Motor neuron (in vitro differentiated cells): ENCODE measurements around the gene FUBP3. TPM values are rescaled to one million over a fixed set of nuclear protein-coding genes. Genes with fewer than 3 reads are reported as not detected.
"Not testable (repeated sequence)": the region's sequence is repeated elsewhere in the genome, so short reads cannot be mapped to it uniquely, and the experiment has no call there.

ENCODE experiments used
- ATAC-seq, 8 experiments: fragments of 200-7000 bp; cut with Tn5 transposase; replicated peaks in 6 of 8; 2 replicates each; pipeline ENCODE4 v1.8.0; 2021; ENCODE audit warnings: mild to moderate bottlenecking in 8 of 8, moderate library complexity in 8 of 8
- H3K27ac ChIP-seq, 2 donors: fragments of 250-450 bp; sonication (Bioruptor Pico); 2 replicates each; pipeline ENCODE4 v1.9.0; 2021; ENCODE audit warnings: antibody characterized with exemption in 2 of 2, mild to moderate bottlenecking in 2 of 2, moderate library complexity in 1 of 2
- H3K4me1 ChIP-seq, 2 donors: fragments of 250-450 bp; sonication (Bioruptor Pico); replicated peaks in 1 of 2; 2 replicates each; pipeline ENCODE4 v1.6.1; 2021; ENCODE audit warnings: antibody characterized with exemption in 2 of 2, mild to moderate bottlenecking in 2 of 2, moderate library complexity in 1 of 2
- H3K4me3 ChIP-seq, 5 donors: fragments of 250-450 bp; sonication (Bioruptor Pico); 2 replicates each; pipeline ENCODE4 v1.9.0; 2021; ENCODE audit warnings: antibody characterized with exemption in 5 of 5, mild to moderate bottlenecking in 5 of 5, moderate library complexity in 4 of 5
- WGBS, 10 experiments: fragments of 450-650 bp; shearing (Covaris generic); methylation state at CpG; one replicate each; pipeline ENCODE4 v1.0.0; 2022; 5-methylcytosine and 5-hydroxymethylcytosine counted together
- in situ Hi-C, 9 experiments: fragments of 400-800 bp; cut with MboI; loops; one replicate each; pipeline ENCODE4 v1.15.0; 2021; ENCODE audit warnings: low sequenced_read_pairs in 9 of 9, low pct_unique_long_range_greater_than_20kb in 2 of 9; ENCODE audit not compliant: unreplicated experiment in 9 of 9
- total RNA-seq, 8 experiments: library from RNA; unstranded; fragments of 300-600 nt; gene quantifications; 2 replicates each; pipeline versions ENCODE4 v1.2.3 to v1.2.4, GENCODE V29; 2022

FUBP3 gene
- total RNA-seq, 8 experiments from 2014 or later, result 32.5 to 65.0 (median 50.9) TPM

DNA sequence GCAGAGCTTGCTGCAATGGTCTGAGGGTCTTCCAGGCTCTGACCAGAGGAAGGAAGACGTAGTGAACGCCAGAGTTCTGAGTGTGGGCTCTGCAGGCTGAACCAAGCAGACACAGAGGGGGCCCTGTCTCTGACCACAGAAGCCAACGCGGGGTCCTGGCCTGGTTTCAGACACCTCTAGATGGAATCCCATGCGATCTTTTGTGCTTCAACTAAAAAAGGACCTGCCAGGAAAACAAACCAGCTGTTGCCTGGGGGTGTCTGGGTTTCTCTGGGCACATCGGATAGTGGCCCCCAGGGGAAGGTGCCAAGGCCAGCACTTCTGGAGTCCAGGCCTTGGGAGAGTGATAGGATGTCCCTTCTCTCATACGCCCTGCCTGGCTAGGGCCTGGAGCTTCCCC lies 97.9 kb downstream of the FUBP3 start:
- whole genome bisulfite sequencing, 10 experiments, result 60 to 92% (median 76%) methylated on average over 1 to 7 of the region's 7 CpGs; no CpG with 5 or more reads in 5 of the 10 experiments
- in situ Hi-C loops, result loop anchor here in 5 of 9 experiments (25.0 kb wide), 2 partner anchors 190 to 215 kb away; no protein-coding TSS in a partner anchor
- no peak for ATAC-seq

DNA sequence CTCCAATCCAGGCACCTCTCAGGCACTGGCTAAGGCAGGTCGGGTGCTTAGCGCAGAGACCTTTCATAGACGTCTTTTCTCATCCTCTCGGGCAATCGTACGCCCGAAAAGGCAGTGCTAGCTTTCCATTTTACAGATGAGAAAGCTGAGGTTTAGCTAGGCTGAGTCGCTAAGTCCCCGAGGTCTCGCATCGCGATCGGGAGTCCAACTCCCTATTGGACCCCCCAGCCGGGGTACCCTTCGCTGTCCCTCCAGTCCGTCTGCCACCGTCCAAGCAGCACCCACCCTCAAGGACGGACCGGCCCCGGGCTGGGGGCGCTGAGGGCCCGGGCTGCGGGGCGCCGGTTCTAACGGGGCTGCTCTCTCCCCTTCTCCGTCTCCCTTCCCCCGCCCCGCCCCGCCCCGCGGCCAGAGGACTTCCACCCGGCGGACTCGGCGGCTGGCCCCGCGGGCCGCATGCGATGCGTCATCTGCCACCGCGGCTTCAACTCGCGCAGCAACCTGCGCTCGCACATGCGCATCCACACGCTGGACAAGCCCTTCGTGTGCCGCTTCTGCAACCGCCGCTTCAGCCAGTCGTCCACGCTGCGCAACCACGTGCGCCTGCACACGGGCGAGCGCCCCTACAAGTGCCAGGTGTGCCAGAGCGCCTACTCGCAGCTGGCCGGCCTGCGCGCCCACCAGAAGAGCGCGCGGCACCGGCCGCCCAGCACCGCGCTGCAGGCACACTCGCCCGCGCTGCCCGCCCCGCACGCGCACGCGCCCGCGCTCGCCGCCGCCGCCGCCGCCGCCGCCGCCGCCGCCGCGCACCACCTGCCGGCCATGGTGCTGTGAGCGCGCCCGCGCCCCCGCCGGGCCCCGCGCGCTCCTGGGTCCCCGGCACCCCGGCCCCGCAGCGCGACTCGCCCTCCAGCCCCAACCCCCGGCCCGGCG lies 101.7 kb downstream of the FUBP3 start:
- Histone ChIP-seq H3K4me3 (peak overlapping the region; percentile 36 to 57 (median 47)), H3K27ac (peak overlapping the region; percentile 37 to 79), H3K4me1 (peaks cover 0 to 4% of the 10 kb centered on the region in 2 donors)
- in situ Hi-C loops, result loop anchor here in 8 of 9 experiments (10.0 to 25.0 kb wide), 4 partner anchors 194 to 226 kb away; no protein-coding TSS in a partner anchor
- ATAC-seq, result peak; percentile 78 to 87 (median 80)
- 0 to 13% (median 4%) methylated on average over 1 to 20 of the region's 116 CpGs; no CpG with 5 or more reads in 5 of the 10 experiments for WGBS, 10 experiments

More for the DNA sequence above, 97.9 kb downstream of the FUBP3 start:
- Histone ChIP-seq H3K4me1 (peaks cover 9 to 10% of the 10 kb centered on the region in 2 donors), H3K4me3 (no peak overlapping the region), H3K27ac (no peak overlapping the region)

DNA sequence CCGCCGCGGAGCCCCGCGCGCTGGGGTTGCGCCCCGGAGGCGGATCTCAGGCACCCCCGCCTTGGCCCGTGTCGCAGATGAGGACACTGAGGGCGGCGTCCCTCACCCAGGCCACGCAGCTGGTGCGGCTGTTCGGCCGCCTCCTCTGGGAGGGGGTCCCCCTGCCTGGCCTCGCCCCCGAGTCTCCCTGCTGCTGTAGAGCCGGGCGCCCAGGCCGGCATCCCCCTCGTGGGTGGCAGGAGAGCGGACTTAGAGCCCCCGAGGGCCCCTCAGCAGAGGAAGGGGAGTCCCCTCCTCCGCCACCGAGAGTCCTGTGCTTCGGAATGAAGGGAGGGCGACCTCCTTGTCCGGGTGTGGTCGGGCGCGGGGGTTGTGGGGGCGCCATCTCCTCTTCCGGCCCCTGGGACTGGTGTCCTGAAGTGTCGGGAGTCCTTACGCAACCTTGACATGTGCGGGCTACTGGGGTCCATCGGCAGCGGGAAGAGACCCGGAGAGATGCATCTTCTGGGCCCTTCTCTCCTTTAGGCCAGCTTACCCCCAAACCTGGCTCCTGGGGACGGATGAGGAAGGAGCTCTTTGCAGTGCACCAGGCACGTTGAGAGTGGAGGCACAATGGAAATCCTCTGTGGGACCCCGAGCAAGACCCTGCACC lies 102.5 kb downstream of the FUBP3 start:
- 0 to 18% (median 4%) methylated on average over 3 to 16 of the region's 45 CpGs; no CpG with 5 or more reads in 5 of the 10 experiments for whole genome bisulfite sequencing, 10 experiments
- peak overlapping the region; percentile 36 to 57 (median 47) for H3K4me3 ChIP-seq
- peak; percentile 32 to 56 (median 46) for ATAC-seq
- H3K4me1 ChIP-seq, result peaks cover 0 to 4% of the 10 kb centered on the region in 2 donors
- H3K27ac ChIP-seq, result peak overlapping the region in 1 of 2 donors; percentile 79
- in situ Hi-C loops, result loop anchor here in 8 of 9 experiments (10.0 to 25.0 kb wide), 4 partner anchors 195 to 227 kb away; no protein-coding TSS in a partner anchor

DNA sequence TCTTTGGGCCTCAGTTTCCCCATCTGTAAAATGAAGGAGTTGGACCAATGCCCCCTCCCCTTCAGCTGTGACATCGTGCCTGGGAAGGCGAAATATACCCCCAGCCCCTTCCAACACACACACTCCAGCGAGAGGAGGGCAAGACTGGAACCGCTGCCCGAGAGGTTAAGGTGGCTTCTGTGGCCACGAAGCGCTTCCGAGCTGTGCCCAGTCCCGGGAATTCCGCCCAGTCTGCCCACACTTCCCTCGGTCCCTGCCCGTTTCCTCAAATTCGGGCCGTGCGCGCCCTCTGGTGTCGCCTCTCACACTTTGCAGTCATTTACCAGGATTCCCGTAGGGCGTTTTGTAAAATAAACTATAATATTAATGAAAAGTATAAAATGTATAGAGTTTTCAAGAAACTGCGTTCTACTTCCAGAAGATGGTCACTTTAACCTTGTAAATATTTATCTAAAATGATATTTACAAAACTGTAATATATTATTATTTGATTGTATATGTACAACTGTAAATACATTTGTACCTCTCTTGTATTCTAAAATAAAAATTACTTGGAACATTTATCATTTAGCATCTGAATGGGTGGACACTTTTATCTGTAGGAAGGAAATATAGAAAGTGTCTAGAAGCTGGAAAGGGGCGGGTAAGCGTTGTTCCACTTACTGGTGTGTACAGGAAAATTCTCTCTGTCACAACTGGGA lies 103.2 kb downstream of the FUBP3 start:
- WGBS, 10 experiments, result 0 to 25% (median 3%) methylated on average over 1 to 17 of the region's 22 CpGs; no CpG with 5 or more reads in 1 of the 10 experiments
- peak; percentile 18 to 54 (median 34) for ATAC-seq
- in situ Hi-C loops, result loop anchor here in 8 of 9 experiments (10.0 to 25.0 kb wide), 4 partner anchors 195 to 228 kb away; no protein-coding TSS in a partner anchor

DNA sequence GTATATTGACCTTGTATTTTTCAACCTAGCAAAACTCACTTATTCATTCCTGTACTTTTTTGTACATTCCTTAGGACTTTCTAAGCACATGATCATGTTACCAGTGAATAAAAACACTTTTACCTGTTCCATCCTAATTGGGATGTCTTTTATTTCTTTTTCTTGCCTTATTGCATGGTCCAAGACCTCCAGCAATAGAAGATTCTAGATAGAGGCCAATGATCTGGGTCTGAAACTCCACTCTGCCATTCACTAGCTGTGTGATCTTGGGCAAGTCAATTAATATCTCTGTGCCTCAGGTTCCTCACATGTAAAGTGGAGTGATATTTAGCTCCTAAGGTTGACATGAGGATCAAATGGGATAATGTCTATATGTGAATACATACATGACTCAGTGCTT lies 105.7 kb downstream of the FUBP3 start:
- in situ Hi-C loops, result loop anchor here in 8 of 9 experiments (10.0 to 25.0 kb wide), 4 partner anchors 198 to 230 kb away; no protein-coding TSS in a partner anchor
- H3K4me1 ChIP-seq, result peaks cover 0 to 4% of the 10 kb centered on the region in 2 donors
- H3K4me3 ChIP-seq, result no peak overlapping the region
- no peak overlapping the region for H3K27ac ChIP-seq
- ATAC-seq, result no peak

More for the DNA sequence above, 103.2 kb downstream of the FUBP3 start:
- H3K4me3 ChIP-seq, result peak overlapping the region in 3 of 5 donors; percentile 47 to 57 (median 52)
- no peak overlapping the region for H3K27ac ChIP-seq
- peaks cover 0 to 4% of the 10 kb centered on the region in 2 donors for H3K4me1 ChIP-seq

DNA sequence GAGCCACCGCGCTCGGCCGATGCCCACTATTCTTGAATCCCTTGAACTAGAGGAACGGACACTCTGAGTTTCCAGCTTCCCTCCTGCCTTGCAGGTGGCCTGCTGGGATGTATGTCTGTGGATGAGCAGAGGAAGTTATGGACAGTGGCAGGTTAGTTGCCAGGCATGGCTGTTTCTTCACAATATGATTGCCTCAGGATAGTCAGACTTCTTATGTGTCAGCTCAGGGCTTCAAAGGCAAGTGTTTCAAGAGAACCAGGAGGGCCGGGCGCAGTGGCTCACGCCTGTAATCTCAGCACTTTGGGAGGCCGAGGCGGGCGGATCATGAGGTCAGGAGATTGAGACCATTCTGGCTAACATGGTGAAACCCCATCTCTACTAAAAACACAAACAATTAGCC lies 106.6 kb downstream of the FUBP3 start:
- WGBS, 10 experiments, result 80 to 100% (median 100%) methylated on average over 1 to 3 of the region's 11 CpGs; no CpG with 5 or more reads in 7 of the 10 experiments
- not testable (repeated sequence) for H3K4me1 ChIP-seq
- in situ Hi-C loops, result loop anchor here in 8 of 9 experiments (10.0 to 25.0 kb wide), 4 partner anchors 199 to 231 kb away; no protein-coding TSS in a partner anchor

DNA sequence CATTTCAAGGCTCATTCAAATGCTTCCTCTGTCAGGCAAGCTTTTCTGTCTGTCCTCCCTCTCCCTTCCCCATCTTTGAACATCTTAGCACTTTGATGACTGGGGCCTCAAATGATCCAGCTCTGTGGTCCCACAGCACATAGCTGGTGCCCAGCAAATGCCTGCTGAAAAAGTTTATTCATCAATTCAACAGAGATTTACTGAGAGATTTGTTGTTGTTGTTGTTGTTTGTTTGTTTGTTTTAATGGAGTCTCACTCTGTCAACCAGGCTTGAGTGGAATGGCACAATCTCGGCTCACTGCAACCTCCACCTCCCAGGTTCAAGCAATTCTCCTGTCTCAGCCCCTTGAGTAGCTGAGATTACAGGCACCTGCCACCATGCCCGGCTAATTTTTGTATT lies 108.2 kb downstream of the FUBP3 start:
- 90 to 100% methylated on average over 1 to 2 of the region's 2 CpGs; no CpG with 5 or more reads in 8 of the 10 experiments for WGBS, 10 experiments
- ATAC-seq, result no peak
- in situ Hi-C loops, result loop anchor here in 8 of 9 experiments (10.0 to 25.0 kb wide), 4 partner anchors 200 to 233 kb away; no protein-coding TSS in a partner anchor
- H3K4me1 ChIP-seq, result peaks cover under 1 to 4% of the 10 kb centered on the region in 2 donors
- no peak overlapping the region for H3K27ac ChIP-seq
- no peak overlapping the region for H3K4me3 ChIP-seq

More for the DNA sequence above, 106.6 kb downstream of the FUBP3 start:
- H3K4me3 ChIP-seq, H3K27ac ChIP-seq, ATAC-seq: not testable (repeated sequence)

Other genes with a start within 250 kb of the FUBP3 start
- gene ASS1, start 134.6 kb upstream of the FUBP3 start, total RNA-seq, result 100 to 1,000 TPM in 4 of 8 experiments, 10 to 100 TPM in 4; 12.0 to 412 (median 86.3) TPM
- gene PRDM12, start 85.0 kb downstream of the FUBP3 start, total RNA-seq, result under 1 TPM in 5 of 8 experiments, not detected in 3; 0.21 to 0.96 (median 0.27) TPM
- gene EXOSC2, start 114.2 kb downstream of the FUBP3 start, total RNA-seq, result 10 to 100 TPM; 18.5 to 59.3 (median 28.7) TPM